ENCODE measurements around the gene BMPR1B. TPM values are rescaled to one million over a fixed set of nuclear protein-coding genes. Genes with fewer than 3 reads are reported as not detected.

BMPR1B gene
- total and polyA plus RNA-seq, 10 donors: 0.12 to 2.4 (median 1.2) TPM

DNA sequence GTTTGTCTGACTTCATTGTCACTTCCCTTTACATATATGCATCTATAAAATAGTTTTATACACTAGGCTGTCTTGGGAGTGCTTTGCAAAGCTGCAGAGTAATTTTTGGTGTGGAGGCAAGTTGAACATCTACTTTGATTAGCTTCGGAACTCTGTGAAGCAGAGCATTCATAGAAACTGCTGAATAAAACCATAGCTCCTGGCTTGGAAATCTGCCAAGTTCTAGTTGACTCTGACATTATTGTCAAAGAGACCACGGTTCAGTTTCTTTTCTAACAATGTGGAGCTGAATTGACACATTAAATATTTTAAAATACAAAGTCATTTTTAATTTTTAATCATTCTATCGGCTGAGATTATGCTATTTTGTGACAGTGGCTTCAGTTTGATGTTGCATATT lies 335.0 kb downstream of the BMPR1B start:
- Histone ChIP-seq H3K27me3 (replicated peaks in 1 of 7) (no peaks in the 10 kb centered on the region), H3K4me3 (no peak overlapping the region), H3K9me3 (no peaks in the 10 kb centered on the region), H3K36me3 (no peaks in the 10 kb centered on the region), H3K27ac (no peak overlapping the region), H3K4me1 (no peaks in the 10 kb centered on the region)
- WGBS, 5 donors: 37 to 46% (median 40%) methylated on average over 3 of the region's 3 CpGs
- DNase-seq: no peak
- intact Hi-C loops (cut with DNase I; ENCODE audit: low total_unique reads): loop anchor here (10.0 kb wide), 1 partner anchor 468 kb away; no protein-coding TSS in a partner anchor
- no peak for TF ChIP-seq POLR2AphosphoS5 (IDR thresholded peaks at IDR 0.05)
- TF ChIP-seq, protein P1, sequence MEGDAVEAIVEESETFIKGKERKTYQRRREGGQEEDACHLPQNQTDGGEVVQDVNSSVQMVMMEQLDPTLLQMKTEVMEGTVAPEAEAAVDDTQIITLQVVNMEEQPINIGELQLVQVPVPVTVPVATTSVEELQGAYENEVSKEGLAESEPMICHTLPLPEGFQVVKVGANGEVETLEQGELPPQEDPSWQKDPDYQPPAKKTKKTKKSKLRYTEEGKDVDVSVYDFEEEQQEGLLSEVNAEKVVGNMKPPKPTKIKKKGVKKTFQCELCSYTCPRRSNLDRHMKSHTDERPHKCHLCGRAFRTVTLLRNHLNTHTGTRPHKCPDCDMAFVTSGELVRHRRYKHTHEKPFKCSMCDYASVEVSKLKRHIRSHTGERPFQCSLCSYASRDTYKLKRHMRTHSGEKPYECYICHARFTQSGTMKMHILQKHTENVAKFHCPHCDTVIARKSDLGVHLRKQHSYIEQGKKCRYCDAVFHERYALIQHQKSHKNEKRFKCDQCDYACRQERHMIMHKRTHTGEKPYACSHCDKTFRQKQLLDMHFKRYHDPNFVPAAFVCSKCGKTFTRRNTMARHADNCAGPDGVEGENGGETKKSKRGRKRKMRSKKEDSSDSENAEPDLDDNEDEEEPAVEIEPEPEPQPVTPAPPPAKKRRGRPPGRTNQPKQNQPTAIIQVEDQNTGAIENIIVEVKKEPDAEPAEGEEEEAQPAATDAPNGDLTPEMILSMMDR (IDR thresholded peaks at IDR 0.05 in 8 of 11, conservative IDR thresholded peaks at IDR 0.05 in 3 of 11): no peak

DNA sequence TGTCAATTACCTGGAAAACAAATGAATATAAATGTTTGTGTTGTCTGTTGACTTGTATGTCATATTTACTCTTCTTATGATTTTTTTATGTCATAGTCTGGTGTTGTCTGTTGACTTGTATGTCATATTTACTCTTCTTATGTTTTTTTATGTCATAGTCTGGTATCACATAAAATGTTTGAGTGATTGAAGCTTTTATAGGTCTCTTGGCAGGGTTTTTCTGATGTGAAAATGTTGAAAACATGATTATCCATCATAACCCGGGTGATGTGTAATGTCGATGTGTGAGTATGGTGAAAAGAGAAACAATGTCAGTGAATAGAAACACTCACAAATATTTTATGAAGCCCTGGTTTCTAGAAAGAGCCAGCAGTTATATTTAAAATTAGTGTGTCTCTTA lies 335.7 kb downstream of the BMPR1B start:
- no peaks in the 10 kb centered on the region for H3K36me3 ChIP-seq
- intact Hi-C loops (cut with DNase I; ENCODE audit: low total_unique reads): loop anchor here (10.0 kb wide), 1 partner anchor 469 kb away; no protein-coding TSS in a partner anchor
- TF ChIP-seq POLR2AphosphoS5 (IDR thresholded peaks at IDR 0.05) (no peak), POLR2A (IDR thresholded peaks at IDR 0.05) (no peak)
- TF ChIP-seq, protein P1 (IDR thresholded peaks at IDR 0.05 in 8 of 11, conservative IDR thresholded peaks at IDR 0.05 in 3 of 11): no peak
- H3K27ac ChIP-seq: no peak overlapping the region
- WGBS, 5 donors: 95 to 98% (median 96%) methylated on average over 2 of the region's 2 CpGs
- no peaks in the 10 kb centered on the region for H3K27me3 ChIP-seq (replicated peaks in 1 of 7)
- H3K4me3 ChIP-seq: no peak overlapping the region
- H3K9me3 ChIP-seq: no peaks in the 10 kb centered on the region
- H3K4me1 ChIP-seq: no peaks in the 10 kb centered on the region
- no peak for DNase-seq

DNA sequence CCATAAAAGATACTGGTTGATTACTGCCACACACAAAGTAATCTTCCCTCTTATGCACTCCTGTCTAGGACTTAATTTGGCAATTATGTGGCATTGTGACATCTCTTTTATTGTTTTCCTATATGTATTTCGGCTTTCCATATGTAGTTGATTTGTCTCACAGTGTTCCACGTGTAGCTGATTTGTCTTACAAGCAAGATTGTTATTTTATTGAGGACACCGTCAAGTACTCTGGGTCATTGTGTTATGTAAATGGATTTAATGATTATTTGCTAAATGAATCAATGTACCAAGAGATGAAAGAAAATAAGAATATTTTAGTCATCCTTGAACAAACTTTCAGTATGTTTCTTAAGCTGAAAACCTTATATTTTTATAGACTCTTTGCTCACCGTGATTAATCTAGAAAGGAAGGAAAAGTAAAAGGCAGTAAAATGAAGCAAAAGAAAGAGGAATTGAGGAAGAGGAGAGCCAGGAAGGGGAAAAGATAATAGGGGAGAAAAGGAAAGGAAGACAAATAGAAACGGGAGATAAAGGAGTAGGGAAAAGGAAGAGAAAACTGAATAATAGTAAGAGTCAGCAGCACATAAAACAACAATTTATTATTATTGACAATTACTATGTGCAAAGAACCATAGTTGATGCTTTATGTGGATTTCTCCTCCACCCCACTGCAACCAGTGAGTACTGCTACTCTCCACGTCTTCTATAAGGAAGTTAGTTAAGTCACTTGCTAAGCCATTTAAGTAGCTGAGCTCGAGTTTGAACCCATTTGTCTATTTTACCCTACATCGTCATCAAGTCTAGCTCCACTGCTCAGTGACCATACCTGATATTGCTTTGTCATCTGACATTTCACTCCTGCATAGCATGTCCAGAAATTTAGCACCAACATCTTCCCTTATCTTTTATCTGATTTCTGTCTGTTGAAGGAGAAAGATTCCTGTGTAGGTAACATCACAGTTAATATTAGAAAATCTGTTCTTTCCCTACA lies 336.5 kb downstream of the BMPR1B start:
- TF ChIP-seq POLR2A (IDR thresholded peaks at IDR 0.05) (no peak), POLR2AphosphoS5 (IDR thresholded peaks at IDR 0.05) (no peak)
- TF ChIP-seq, protein P1 (IDR thresholded peaks at IDR 0.05 in 8 of 11, conservative IDR thresholded peaks at IDR 0.05 in 3 of 11): no peak
- no peaks in the 10 kb centered on the region for H3K27me3 ChIP-seq (replicated peaks in 1 of 7)
- H3K27ac ChIP-seq: no peak overlapping the region
- H3K9me3 ChIP-seq: no peaks in the 10 kb centered on the region
- DNase-seq: no peak
- 63 to 85% (median 69%) methylated on average over 8 of the region's 8 CpGs for WGBS, 5 donors
- intact Hi-C loops (cut with DNase I; ENCODE audit: low total_unique reads): loop anchor here (10.0 kb wide), 1 partner anchor 469 kb away; no protein-coding TSS in a partner anchor
- no peaks in the 10 kb centered on the region for H3K4me1 ChIP-seq
- H3K4me3 ChIP-seq: no peak overlapping the region
- H3K36me3 ChIP-seq: no peaks in the 10 kb centered on the region

DNA sequence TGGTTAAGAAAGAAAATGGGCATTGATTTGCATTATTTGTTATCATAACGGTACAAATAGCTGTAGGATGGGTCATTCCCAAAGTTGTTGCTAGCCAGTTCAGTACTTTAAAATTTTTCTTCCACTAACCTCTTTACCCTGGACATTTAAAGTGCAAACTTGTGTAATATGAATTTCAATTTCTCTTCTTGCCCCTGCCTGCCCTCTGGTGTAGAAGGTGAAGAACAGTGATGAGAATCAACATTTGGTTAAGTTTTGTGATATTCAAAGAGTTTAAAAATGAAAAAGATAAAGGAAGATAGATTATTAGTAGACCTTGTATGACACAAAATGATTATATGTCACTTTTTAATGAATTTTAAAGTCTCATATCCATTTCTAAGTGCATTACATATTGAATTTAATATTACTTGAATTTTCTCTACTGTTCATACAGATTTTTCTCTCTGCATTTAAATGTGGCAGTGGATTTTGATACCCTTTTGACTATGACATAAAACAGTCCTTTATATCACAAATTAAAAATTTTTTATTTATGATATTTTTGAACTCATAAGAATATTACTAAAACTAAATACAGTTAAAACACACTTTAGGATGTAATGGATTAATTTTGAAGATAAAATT lies 337.7 kb downstream of the BMPR1B start:
- Histone ChIP-seq H3K9me3 (no peaks in the 10 kb centered on the region), H3K27me3 (replicated peaks in 1 of 7) (no peaks in the 10 kb centered on the region), H3K4me3 (no peak overlapping the region), H3K4me1 (no peaks in the 10 kb centered on the region), H3K36me3 (no peaks in the 10 kb centered on the region), H3K27ac (no peak overlapping the region)
- WGBS, 5 donors: 44 to 77% (median 57%) methylated on average over 1 of the region's 1 CpG
- intact Hi-C loops (cut with DNase I; ENCODE audit: low total_unique reads): loop anchor here (10.0 kb wide), 1 partner anchor 471 kb away; no protein-coding TSS in a partner anchor
- TF ChIP-seq, protein P1 (IDR thresholded peaks at IDR 0.05 in 8 of 11, conservative IDR thresholded peaks at IDR 0.05 in 3 of 11): peak in 5 of 11 experiments; percentile 18 to 46 (median 33)
- TF ChIP-seq POLR2AphosphoS5 (IDR thresholded peaks at IDR 0.05): no peak
- DNase-seq: no peak
